Progenitor cell of endocrine pancreas (in vitro differentiated cells): ENCODE data around the gene GRIK3. TPM values are rescaled to one million over a fixed set of nuclear protein-coding genes. Genes with fewer than 3 reads are reported as not detected.

Experiments
- DNase-seq: peaks from one replicate; pipeline ENCODE4 v3.0.0; 2021; ENCODE audit warnings: low spot score; ENCODE audit not compliant: unreplicated experiment
- H3K27ac Mint-ChIP-seq: 2 replicates; pipeline ENCODE4 v1.8.0; 2021; ENCODE audit warnings: mild to moderate bottlenecking, moderate library complexity, mixed read lengths
- H3K27me3 Mint-ChIP-seq: 2 replicates; pipeline ENCODE4 v1.8.0; 2021; ENCODE audit warnings: mixed read lengths
- H3K36me3 Mint-ChIP-seq: 2 replicates; pipeline ENCODE4 v1.8.0; 2022; ENCODE audit warnings: mixed read lengths; ENCODE audit not compliant: insufficient read depth
- H3K4me1 Mint-ChIP-seq: 2 replicates; pipeline ENCODE4 v1.8.0; 2021; ENCODE audit warnings: low read depth, mixed read lengths
- H3K4me3 Mint-ChIP-seq: 2 replicates; pipeline ENCODE4 v1.8.0; 2021; ENCODE audit warnings: low read depth, mild to moderate bottlenecking, moderate library complexity, mixed read lengths
- H3K9me3 Mint-ChIP-seq: 2 replicates; pipeline ENCODE4 v1.8.0; 2021; ENCODE audit warnings: low read depth, mixed read lengths
- total RNA-seq: library from RNA; stranded (reverse); gene quantifications from 2 replicates; pipeline ENCODE4 v1.2.1, GENCODE V29; 2021
- TF ChIP-seq, protein P1 (sequence below): fragments of 200-600 bp; sonication (generic); IDR thresholded peaks from one replicate; pipeline ENCODE4 v1.5.0; 2021; ENCODE audit warnings: antibody characterized with exemption, mild to moderate bottlenecking; ENCODE audit not compliant: unreplicated experiment

Gene GRIK3
- total RNA-seq, 1 donor from 2014 or later, result 0.41 TPM

DNA sequence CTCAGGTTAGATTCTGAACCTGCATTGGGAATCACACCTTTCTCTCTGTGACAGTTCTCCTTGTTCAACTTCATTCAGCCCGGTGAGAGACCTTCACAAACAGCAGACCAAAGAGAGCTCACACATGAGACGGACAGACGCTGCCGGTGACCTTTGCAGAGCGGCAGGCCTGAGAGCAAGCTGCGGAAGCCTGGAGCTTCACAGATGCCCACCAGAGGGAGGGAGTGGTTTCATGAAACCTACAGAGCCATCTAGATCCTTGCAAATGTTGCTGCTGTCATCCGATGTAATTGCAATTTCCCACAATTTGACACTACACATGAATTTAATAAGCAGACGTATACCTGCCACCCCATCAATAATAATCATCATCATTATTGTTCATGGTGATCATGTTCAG is 39.4 kb downstream of the GRIK3 start:
- Mint-ChIP-seq H3K9me3 (no peaks in the 10 kb centered on the region), H3K4me3 (no peak overlapping the region), H3K36me3 (no peaks in the 10 kb centered on the region), H3K27me3 (peaks cover 6% of the 10 kb centered on the region), H3K27ac (no peak overlapping the region), H3K4me1 (no peaks in the 10 kb centered on the region)
- TF ChIP-seq, protein P1, sequence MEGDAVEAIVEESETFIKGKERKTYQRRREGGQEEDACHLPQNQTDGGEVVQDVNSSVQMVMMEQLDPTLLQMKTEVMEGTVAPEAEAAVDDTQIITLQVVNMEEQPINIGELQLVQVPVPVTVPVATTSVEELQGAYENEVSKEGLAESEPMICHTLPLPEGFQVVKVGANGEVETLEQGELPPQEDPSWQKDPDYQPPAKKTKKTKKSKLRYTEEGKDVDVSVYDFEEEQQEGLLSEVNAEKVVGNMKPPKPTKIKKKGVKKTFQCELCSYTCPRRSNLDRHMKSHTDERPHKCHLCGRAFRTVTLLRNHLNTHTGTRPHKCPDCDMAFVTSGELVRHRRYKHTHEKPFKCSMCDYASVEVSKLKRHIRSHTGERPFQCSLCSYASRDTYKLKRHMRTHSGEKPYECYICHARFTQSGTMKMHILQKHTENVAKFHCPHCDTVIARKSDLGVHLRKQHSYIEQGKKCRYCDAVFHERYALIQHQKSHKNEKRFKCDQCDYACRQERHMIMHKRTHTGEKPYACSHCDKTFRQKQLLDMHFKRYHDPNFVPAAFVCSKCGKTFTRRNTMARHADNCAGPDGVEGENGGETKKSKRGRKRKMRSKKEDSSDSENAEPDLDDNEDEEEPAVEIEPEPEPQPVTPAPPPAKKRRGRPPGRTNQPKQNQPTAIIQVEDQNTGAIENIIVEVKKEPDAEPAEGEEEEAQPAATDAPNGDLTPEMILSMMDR, result no peak
- no peak for DNase-seq

DNA sequence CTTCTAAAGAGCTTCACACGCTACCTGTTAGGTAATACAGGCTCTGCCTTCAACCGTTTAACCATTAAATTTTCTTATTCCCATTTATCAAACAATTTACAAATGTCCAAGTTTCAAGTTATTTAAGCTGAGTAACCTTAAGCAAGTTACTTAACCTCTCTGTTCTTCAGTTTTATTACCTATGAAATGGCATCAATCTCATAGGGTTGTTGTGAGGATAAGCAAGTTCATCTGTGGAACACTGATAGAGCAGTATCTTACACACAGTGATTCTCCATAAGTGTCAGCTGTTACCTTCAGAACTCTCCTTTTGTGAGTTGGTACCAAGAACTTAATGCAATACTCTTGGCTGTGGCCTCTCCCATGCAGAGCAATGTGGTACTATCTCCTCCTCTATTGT is 40.0 kb downstream of the GRIK3 start:
- peaks cover 6% of the 10 kb centered on the region for H3K27me3 Mint-ChIP-seq
- H3K4me3 Mint-ChIP-seq, result no peak overlapping the region
- TF ChIP-seq, protein P1, result no peak
- no peak overlapping the region for H3K27ac Mint-ChIP-seq
- no peaks in the 10 kb centered on the region for H3K4me1 Mint-ChIP-seq
- H3K9me3 Mint-ChIP-seq, result no peaks in the 10 kb centered on the region
- H3K36me3 Mint-ChIP-seq, result no peaks in the 10 kb centered on the region
- no peak for DNase-seq

DNA sequence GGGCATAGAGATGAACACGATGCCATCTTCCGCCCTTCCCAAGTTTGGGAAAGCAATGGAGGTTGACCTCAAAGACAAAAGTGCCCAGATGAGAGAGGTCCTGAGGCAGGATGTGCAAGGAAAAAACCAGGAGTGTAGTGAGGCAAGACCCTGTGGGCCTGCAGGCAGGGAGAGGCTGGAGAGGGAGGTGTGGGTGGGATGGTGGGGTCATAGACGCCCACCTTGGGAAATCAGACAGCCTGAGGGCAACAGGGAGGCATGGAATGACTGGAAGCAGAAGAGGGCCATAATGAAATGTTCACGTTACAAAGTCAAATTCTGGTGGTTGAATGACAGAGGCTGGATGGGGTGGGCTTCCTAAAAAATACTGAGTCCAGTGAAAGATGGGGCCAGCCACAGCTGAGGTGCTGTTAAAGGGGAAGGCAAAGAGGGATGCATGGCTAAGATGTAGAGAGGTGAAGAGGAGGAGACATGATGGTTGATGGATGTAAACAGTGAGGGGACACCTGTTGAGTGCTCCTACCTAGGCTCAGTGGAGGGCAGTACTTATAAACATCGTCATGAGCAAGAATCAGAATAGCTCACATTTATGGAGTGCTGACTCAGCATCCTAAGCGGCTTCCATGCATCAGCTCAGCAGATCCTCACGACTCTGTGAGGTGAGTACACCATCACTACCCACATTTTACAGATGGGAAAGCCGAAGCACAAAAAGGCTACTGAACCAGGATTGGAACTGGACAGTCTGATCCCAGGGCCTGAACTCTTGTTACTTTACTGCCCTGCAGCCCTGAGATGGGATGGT is 42.0 kb downstream of the GRIK3 start:
- Mint-ChIP-seq H3K27me3 (peaks cover 9% of the 10 kb centered on the region), H3K36me3 (no peaks in the 10 kb centered on the region), H3K4me1 (peaks cover 3% of the 10 kb centered on the region), H3K27ac (no peak overlapping the region), H3K4me3 (no peak overlapping the region), H3K9me3 (no peaks in the 10 kb centered on the region)
- TF ChIP-seq, protein P1, result no peak
- no peak for DNase-seq

DNA sequence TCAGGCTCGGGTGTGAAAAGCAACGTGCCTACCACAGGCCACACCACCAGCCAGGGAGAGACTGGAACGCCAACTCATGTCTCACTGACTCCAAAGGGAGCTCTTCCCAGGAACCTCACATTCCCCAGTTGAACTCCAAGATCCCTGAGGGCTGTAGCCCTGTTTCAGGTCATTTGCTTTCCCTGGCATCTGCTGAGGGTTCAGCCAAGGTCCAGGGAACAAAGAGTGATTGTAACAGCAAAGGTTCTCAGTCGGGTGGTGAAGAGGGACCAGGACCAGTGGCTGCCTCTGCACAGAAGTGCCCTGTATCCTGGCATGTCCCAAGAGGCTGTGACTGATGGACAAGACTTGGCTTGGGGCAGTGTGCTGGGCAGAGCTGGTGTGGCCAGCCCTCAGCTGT is 42.8 kb downstream of the GRIK3 start:
- Mint-ChIP-seq H3K36me3 (no peaks in the 10 kb centered on the region), H3K27me3 (peaks cover 12% of the 10 kb centered on the region), H3K4me3 (no peak overlapping the region), H3K9me3 (no peaks in the 10 kb centered on the region), H3K27ac (no peak overlapping the region), H3K4me1 (peaks cover 3% of the 10 kb centered on the region)
- TF ChIP-seq, protein P1, result no peak
- no peak for DNase-seq

DNA sequence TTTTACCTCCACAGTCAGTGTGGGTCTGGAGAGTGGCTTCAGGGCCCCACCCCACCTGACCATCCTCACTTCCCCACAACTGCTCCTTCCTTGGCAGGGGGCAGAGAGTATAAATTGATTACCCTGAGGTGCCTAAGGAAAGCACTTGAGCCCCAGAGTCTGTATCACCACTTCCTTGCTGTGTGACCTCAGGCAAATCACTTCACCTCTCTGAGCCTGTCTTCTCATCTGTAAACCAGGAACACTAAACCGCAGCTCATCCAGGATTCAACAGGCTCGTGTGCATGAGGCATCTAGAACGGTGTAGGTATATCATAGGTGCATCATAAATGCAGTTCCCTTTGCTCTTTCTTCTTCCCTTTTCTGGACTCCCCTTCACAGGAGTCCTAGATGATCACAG is 43.4 kb downstream of the GRIK3 start:
- H3K27ac Mint-ChIP-seq, result no peak overlapping the region
- no peak overlapping the region for H3K4me3 Mint-ChIP-seq
- DNase-seq, result no peak
- no peaks in the 10 kb centered on the region for H3K9me3 Mint-ChIP-seq
- H3K27me3 Mint-ChIP-seq, result peaks cover 17% of the 10 kb centered on the region
- H3K36me3 Mint-ChIP-seq, result no peaks in the 10 kb centered on the region
- peaks cover 3% of the 10 kb centered on the region for H3K4me1 Mint-ChIP-seq
- TF ChIP-seq, protein P1, result no peak
